ENCODE data around the gene PRM2. TPM values are rescaled to one million over a fixed set of nuclear protein-coding genes. Genes with fewer than 3 reads are reported as not detected.

Gene PRM2
- total RNA-seq, 4 donors from 2014 or later = not detected

GRCh38 chr16:11254913-11255736, 21.2 kb downstream of the PRM2 start:
- ATAC-seq (ENCODE audit: low FRiP score) (peak; percentile 0), DNase-seq (ENCODE audit: low spot score) (no peak)
- TF ChIP-seq CTCF (IDR thresholded peaks at IDR 0.05) = no peak

GRCh38 chr16:11253995-11254912, 22.0 kb downstream of the PRM2 start:
- peak in 1 of 3 donors; percentile 14 for TF ChIP-seq CTCF (IDR thresholded peaks at IDR 0.05)
- no peak for ATAC-seq (ENCODE audit: low FRiP score)
- no peak for DNase-seq (ENCODE audit: low spot score)

- no peak for DNase-seq (ENCODE audit: low spot score)
- no peak for TF ChIP-seq CTCF (IDR thresholded peaks at IDR 0.05)
- ATAC-seq (ENCODE audit: low FRiP score) = no peak
These were observed 23.0 kb downstream of the PRM2 start for GRCh38 chr16:11253009-11253994.

GRCh38 chr16:11252482-11252931, 23.8 kb downstream of the PRM2 start:
- no peak for ATAC-seq (ENCODE audit: low FRiP score)
- DNase-seq (ENCODE audit: low spot score) = no peak
- no peak for TF ChIP-seq CTCF (IDR thresholded peaks at IDR 0.05)

GRCh38 chr16:11251525-11252481, 24.5 kb downstream of the PRM2 start:
- no peak for ATAC-seq (ENCODE audit: low FRiP score)
- no peak for TF ChIP-seq CTCF (IDR thresholded peaks at IDR 0.05)

More at GRCh38 chr16:11251525-11252481, 24.5 kb downstream of the PRM2 start:
- DNase-seq (ENCODE audit: low spot score) = no peak

All from omental fat pad (tissue), 4 donors.